SKM-1 treated with dmso at 0.1 percent for 144 hours (cell line): ENCODE measurements around the gene CDK9.

ENCODE experiments used
- DNase-seq: peaks from one replicate; lab custom pipeline; 2025; ENCODE audit not compliant: unreplicated experiment; lab: John Stamatoyannopoulos, UW

The CDK9 gene

GRCh38 chr9:127801955-127802575, 16.2 kb downstream of the CDK9 start:
- peak; percentile 66 for DNase-seq

- DNase-seq, result peak; percentile 76
Observed at GRCh38 chr9:127802576-127803443, 17.0 kb downstream of the CDK9 start, which contains the start of gene FPGS. TSS of gene FPGS (plus strand) at chr9:127802882. CDS start at chr9:127802925, 43 bp downstream.

DNA sequence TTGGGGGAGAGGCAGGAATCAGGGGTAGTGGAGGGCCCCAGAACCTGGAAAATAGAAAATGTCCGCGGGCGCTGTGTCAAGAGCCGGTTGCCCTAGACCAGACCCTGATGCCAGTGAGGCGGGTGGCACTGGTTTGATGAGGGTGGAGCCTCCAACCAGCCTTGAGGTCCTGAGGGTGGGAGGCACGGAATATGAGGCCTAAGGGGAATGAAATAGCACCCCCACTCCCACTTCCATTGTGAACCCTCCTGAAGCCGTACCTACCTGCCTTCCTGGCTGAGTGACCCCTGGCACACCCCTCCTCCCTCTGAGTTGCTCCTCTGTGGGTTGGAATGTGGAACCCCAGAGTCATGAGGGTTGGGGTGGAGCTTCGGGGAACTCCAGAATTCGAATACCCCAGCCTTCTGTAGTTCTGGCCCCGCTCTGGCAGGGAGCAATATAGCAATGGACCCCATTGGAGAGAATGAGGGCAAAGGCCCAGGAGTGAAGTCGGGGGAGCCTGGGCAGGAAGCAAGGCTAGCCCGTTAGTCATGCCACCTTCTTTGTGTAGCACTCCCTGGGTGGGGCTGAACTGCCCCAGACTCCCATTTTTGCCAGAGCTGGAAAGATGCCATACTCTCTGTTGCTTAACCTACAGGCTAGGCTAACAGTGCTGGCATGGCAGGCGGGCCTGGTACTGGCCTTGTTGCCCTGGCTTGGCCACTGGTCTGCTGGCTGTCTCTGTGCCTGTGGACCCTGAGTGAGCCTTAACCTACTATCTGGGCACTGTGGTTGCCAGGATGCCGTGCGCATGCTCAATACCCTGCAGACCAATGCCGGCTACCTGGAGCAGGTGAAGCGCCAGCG, 17.9 kb downstream of the CDK9 start:
- DNase-seq, result no peak

DNA sequence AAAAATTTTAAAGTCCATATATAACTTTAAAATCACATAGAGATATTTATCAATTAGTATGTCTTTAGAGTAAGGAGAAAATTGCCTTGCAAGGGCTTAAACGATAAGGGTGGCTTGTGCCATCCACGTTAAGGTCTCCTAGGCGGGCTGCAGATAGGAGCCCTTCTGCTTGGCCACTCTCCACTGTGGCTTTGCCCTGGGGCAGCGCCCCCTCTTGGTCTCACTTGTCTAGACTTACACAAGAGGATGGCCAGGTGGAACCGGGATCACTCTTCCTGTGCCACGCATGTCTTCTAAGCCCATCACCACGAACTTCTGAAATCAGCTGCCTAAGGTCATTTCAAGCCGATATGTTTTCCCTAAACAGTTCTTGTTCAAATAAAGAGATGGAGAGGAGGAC, 19.8 kb downstream of the CDK9 start:
- DNase-seq, result peak; percentile 21

DNA sequence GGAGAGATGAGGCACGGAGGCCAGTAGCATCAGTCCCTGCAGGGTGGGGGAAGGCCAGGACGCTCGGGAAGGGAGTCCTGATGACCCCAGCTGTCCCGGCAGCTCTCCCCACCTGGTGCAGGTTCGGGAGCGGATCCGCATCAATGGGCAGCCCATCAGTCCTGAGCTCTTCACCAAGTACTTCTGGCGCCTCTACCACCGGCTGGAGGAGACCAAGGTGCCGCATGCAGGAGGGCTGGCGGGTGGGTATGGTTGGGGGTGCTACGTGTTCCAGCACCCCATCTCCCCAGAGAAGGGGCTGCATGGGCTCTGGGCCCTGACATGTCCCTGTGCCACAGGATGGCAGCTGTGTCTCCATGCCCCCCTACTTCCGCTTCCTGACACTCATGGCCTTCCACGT, 21.0 kb downstream of the CDK9 start:
- no peak for DNase-seq

GRCh38 chr9:127808347-127809001, 22.6 kb downstream of the CDK9 start:
- no peak for DNase-seq

- no peak for DNase-seq
Observed at GRCh38 chr9:127809002-127809539, 23.2 kb downstream of the CDK9 start.

DNA sequence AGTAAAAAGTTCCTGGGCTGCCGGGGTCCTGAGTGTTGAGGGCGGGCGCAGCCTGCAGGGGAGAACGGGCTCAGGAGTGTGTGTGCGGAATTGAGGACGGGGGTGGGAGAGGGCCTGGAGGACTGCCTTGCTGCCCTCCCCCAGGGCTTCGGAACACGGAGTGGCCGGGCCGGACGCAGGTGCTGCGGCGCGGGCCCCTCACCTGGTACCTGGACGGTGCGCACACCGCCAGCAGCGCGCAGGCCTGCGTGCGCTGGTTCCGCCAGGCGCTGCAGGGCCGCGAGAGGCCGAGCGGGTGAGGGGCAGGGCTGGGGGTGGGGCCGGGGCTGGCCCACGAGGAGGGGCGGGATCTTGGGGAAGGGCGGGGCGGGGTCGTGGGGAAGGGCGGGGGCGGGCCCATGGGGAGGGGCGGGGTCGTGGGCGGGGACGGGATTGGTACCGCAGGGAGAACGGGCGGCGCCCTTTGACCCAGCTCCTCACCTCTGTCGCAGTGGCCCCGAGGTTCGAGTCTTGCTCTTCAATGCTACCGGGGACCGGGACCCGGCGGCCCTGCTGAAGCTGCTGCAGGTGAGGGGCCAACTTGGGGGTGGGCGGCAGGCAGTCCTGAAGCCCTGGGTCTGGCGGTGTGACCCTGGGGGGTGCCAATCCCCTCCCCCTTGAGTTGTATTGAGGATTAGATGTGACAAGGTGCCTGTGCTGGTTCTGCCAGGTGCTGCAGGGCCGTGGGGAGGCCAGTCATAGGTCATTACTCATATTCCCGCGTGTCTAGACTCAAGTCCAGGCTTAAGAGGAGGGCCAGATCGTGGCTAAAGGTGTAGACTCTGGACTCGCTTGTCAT, 23.9 kb downstream of the CDK9 start:
- DNase-seq, result no peak

DNA sequence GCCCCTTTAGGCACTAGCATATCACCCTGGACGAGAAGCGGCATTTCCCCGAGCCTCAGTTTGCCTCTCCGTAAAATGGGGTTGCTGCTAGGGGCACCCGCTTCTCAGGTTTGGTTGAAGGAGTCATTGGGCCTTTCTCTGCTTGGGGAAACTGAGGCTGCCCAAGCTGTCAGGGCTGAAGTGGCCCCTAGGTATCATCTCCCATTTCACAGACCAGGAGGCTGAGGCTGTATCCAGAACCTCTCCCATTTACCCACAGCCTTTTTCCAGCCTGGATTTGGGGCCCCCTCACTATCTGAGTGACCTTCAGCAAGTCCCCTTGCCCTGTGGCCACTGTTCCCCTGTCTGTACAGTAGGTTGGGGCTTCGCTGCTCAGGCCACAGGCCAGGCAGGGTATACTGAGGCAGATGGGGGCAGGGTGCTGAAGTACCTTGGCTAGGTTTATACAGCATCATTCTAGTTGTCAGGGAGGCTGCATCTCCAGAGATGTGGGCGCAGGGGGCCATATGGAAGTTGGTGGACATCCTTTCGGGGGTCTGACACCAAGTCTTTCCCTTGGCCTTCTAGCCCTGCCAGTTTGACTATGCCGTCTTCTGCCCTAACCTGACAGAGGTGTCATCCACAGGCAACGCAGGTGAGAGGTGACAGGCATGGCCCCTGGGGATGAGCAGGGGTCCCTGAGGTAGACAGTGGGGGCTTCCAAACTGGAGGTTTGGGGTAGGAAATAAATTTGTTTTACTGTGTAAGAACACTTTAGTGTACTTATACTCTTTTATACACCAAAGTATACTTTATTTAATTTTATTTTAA, 24.7 kb downstream of the CDK9 start:
- DNase-seq, result no peak

GRCh38 chr9:127812011-127812410, 26.2 kb downstream of the CDK9 start:
- DNase-seq, result no peak

DNA sequence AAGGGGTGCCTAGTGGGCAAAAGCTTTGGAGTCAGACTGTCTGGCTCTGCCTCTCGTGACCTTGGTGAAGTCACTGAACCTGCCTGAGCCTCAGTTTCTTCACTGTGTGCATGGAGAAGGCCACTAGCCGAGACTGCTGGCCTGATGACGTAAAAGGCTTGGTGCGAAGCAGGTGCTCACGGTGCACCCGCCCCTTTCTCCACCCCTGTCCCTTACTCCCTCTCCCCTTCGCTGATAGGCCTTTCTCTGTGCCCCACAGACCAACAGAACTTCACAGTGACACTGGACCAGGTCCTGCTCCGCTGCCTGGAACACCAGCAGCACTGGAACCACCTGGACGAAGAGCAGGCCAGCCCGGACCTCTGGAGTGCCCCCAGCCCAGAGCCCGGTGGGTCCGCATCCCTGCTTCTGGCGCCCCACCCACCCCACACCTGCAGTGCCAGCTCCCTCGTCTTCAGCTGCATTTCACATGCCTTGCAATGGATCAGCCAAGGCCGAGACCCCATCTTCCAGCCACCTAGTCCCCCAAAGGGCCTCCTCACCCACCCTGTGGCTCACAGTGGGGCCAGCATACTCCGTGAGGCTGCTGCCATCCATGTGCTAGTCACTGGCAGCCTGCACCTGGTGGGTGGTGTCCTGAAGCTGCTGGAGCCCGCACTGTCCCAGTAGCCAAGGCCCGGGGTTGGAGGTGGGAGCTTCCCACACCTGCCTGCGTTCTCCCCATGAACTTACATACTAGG, 27.3 kb downstream of the CDK9 start:
- no peak for DNase-seq

DNA sequence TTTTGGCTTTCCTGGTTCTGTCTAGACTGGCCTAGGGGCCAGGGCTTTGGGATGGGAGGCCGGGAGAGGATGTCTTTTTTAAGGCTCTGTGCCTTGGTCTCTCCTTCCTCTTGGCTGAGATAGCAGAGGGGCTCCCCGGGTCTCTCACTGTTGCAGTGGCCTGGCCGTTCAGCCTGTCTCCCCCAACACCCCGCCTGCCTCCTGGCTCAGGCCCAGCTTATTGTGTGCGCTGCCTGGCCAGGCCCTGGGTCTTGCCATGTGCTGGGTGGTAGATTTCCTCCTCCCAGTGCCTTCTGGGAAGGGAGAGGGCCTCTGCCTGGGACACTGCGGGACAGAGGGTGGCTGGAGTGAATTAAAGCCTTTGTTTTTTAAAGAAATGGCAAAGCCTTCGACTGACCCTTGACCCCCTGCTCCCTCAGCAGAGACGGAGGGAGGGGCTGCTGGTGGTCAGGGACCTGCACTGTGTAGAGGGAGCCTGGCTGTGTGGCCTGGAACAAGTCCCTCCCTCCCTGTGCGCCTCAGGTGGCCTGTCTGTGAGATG, 27.9 kb downstream of the CDK9 start:
- DNase-seq, result no peak

DNA sequence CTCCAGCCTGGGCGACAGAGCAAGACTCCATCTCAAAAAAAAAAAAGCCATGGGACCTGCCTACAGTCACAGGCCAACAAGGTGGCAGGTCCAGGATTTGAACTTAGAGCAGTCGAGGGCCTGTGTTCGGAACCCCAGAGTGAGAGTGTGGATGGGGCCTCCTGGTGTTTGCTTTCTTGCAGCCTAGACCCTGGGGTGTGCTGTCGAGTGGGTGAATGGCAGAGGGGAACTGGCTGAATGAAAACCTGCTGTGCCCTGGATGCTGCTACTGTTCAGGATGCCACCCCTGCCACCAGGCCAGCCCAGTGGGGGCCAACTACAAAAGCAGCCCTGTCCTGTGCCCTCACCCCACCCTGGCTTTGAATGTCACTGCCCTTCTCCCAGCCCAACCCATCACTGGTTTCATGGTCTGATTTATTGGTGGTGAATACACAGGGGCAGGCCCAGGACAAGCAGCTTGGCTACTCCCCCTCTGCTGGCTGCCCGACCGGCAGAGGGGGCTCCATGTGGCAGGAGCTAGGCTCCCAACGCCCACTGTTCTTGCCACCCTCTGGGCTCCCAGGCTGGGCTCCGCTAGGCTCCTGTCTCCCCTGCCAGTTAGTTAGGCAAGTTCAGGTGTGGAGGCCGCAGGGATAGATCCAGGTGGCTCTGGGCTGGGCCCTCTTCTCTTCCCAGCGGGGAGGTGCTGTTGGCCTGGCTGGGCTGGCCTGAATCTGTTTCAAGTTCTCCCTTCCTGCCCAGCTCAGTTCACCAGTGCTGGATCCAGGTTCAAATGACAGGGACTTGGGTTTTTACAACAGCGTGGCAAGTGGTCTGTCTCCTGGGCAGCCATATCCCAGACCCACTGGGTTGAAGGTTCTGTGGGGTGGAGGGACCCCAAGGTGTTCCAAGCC, 29.0 kb downstream of the CDK9 start:
- no peak for DNase-seq

GRCh38 chr9:127815512-127816361, 29.9 kb downstream of the CDK9 start:
- no peak for DNase-seq

DNA sequence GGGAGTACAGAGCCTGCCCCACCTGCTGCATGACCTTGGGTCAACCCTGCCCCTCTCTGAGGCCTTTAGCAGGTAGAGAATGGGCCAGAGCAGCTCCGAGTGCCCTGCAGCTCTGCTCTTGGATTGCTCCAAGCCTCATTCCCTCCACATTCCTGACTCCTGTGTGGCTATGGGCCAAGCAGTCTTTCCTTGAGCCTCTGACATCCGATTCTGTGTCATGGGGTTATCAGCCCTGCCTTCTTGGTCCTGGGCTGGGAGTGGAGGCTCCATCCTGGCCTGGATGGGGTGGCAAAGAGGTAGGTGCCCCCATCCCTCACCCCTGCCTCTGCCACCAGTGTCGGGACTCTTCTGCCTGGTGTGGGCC, 30.5 kb downstream of the CDK9 start:
- DNase-seq, result no peak

GRCh38 chr9:127816728-127817127, 30.9 kb downstream of the CDK9 start:
- DNase-seq, result no peak
